H9 (cell line): ENCODE measurements around the gene RYR3. TPM values are rescaled to one million over a fixed set of nuclear protein-coding genes. Genes with fewer than 3 reads are reported as not detected.

ENCODE experiments used
- DNase-seq: peaks from one replicate; pipeline ENCODE4 v3.0.0-alpha.2; 2017
- H2AFZ ChIP-seq: one replicate; pipeline ENCODE4 v1.6.1; 2013; ENCODE audit warnings: mild to moderate bottlenecking, low read length, control low read depth, moderate library complexity
- H2AK5ac ChIP-seq: 2 replicates; pipeline ENCODE4 v1.6.1; 2013; ENCODE audit warnings: low read length, control low read depth, mixed read lengths; ENCODE audit not compliant: insufficient read length
- H2BK120ac ChIP-seq: one replicate; pipeline ENCODE4 v1.6.1; 2013; ENCODE audit warnings: low read depth, mild to moderate bottlenecking, low read length, control low read depth, inconsistent platforms; ENCODE audit not compliant: poor library complexity, severe bottlenecking
- H2BK12ac ChIP-seq: 2 replicates; pipeline ENCODE4 v1.6.1; 2013; ENCODE audit warnings: low read length, control low read depth, mixed read lengths, low read depth; ENCODE audit not compliant: insufficient read length
- H2BK15ac ChIP-seq: 2 replicates; pipeline ENCODE4 v1.6.1; 2013; ENCODE audit warnings: low read depth, low read length, control low read depth
- H2BK20ac ChIP-seq: one replicate; pipeline ENCODE4 v1.6.1; 2013; ENCODE audit warnings: low read depth, mild to moderate bottlenecking, low read length, control low read depth, inconsistent platforms; ENCODE audit not compliant: poor library complexity, severe bottlenecking
- H2BK5ac ChIP-seq: 2 replicates; pipeline ENCODE4 v1.6.1; 2013; ENCODE audit warnings: low read length, control low read depth, mixed read lengths; ENCODE audit not compliant: insufficient read length
- H3K14ac ChIP-seq: 2 replicates; pipeline ENCODE4 v1.6.1; 2013; ENCODE audit warnings: low read length, control low read depth; ENCODE audit not compliant: insufficient read depth
- H3K18ac ChIP-seq: 2 replicates; pipeline ENCODE4 v1.6.1; 2013; ENCODE audit warnings: low read depth, mild to moderate bottlenecking, mixed read lengths, low read length, control low read depth; ENCODE audit not compliant: insufficient read length
- H3K23ac ChIP-seq: 2 replicates; pipeline ENCODE4 v1.6.1; 2013; ENCODE audit warnings: low read length, control low read depth, mixed read lengths, low read depth; ENCODE audit not compliant: insufficient read length
- H3K23me2 ChIP-seq: 2 replicates; pipeline ENCODE4 v1.6.1; 2013; ENCODE audit warnings: low read depth, mild to moderate bottlenecking, mixed read lengths, low read length, control low read depth; ENCODE audit not compliant: insufficient read length, poor library complexity, severe bottlenecking
- H3K27ac ChIP-seq: 2 replicates; pipeline ENCODE4 v1.5.1; 2013; ENCODE audit warnings: low read length, control low read depth, mixed read lengths, low read depth; ENCODE audit not compliant: insufficient read length
- H3K27me3 ChIP-seq: 2 replicates; pipeline ENCODE4 v1.6.1; 2013; ENCODE audit warnings: low read length, control low read depth, inconsistent platforms; ENCODE audit not compliant: insufficient read depth
- H3K4ac ChIP-seq: 2 replicates; pipeline ENCODE4 v1.6.1; 2013; ENCODE audit warnings: low read depth, mild to moderate bottlenecking, control low read depth, inconsistent platforms, low read length, moderate library complexity
- H3K4me1 ChIP-seq: 2 replicates; pipeline ENCODE4 v1.6.1; 2013; ENCODE audit warnings: low read length, control low read depth, inconsistent platforms; ENCODE audit not compliant: insufficient read depth
- H3K4me2 ChIP-seq: 2 replicates; pipeline ENCODE4 v1.6.1; 2013; ENCODE audit warnings: low read length, control low read depth, mixed read lengths; ENCODE audit not compliant: insufficient read length, insufficient read depth
- H3K56ac ChIP-seq: 2 replicates; pipeline ENCODE4 v1.6.1; 2013; ENCODE audit warnings: low read depth, mild to moderate bottlenecking, mixed read lengths, low read length, control low read depth; ENCODE audit not compliant: insufficient read length
- H3K79me1 ChIP-seq: 2 replicates; pipeline ENCODE4 v1.6.1; 2013; ENCODE audit warnings: low read depth, mild to moderate bottlenecking, moderate library complexity, low read length, control low read depth, inconsistent platforms; ENCODE audit not compliant: insufficient read depth, poor library complexity, severe bottlenecking
- H3K79me2 ChIP-seq: 2 replicates; pipeline ENCODE4 v1.6.1; 2013; ENCODE audit warnings: low read length, control low read depth, inconsistent platforms; ENCODE audit not compliant: insufficient read depth
- H3K9ac ChIP-seq: 2 replicates; pipeline ENCODE4 v1.6.1; 2013; ENCODE audit warnings: low read length, control low read depth, mixed read lengths; ENCODE audit not compliant: insufficient read length; ENCODE audit errors: extremely low read depth
- H3K9me3 ChIP-seq: one replicate; pipeline ENCODE4 v1.6.1; 2013; ENCODE audit warnings: low read depth, low read length, inconsistent platforms; ENCODE audit not compliant: control insufficient read depth
- H3T11ph ChIP-seq: one replicate; pipeline ENCODE4 v1.6.1; 2013; ENCODE audit warnings: mild to moderate bottlenecking, low read length, control low read depth, inconsistent platforms
- H4K20me1 ChIP-seq: one replicate; pipeline ENCODE4 v1.6.1; 2013; ENCODE audit not compliant: control insufficient read depth, insufficient read length, insufficient read depth
- H4K5ac ChIP-seq: 2 replicates; pipeline ENCODE4 v1.6.1; 2013; ENCODE audit warnings: low read depth, mild to moderate bottlenecking, mixed read lengths, low read length, control low read depth; ENCODE audit not compliant: insufficient read length
- H4K8ac ChIP-seq: replicated peaks from 2 replicates; pipeline ENCODE4 v1.6.1; 2013; ENCODE audit warnings: low read length, control low read depth, mixed read lengths, low read depth; ENCODE audit not compliant: insufficient read length
- H4K91ac ChIP-seq: 2 replicates; pipeline ENCODE4 v1.6.1; 2013; ENCODE audit warnings: low read depth, mild to moderate bottlenecking, moderate library complexity, mixed read lengths, low read length, control low read depth; ENCODE audit not compliant: insufficient read length
- H3K27ac Mint-ChIP-seq, 3 experiments: 2 replicates in 2 of 3; 3 replicates in 1 of 3; pipeline ENCODE4 v1.8.0; 2020 to 2021; ENCODE audit warnings: mixed read lengths in 3 of 3, mild to moderate bottlenecking in 1 of 3, moderate library complexity in 1 of 3
- H3K27me3 Mint-ChIP-seq: 2 replicates; pipeline ENCODE4 v1.8.0; 2021; ENCODE audit warnings: low read depth, mild to moderate bottlenecking, moderate library complexity, mixed read lengths
- H3K36me3 Mint-ChIP-seq, 3 experiments: 2 replicates in 2 of 3; 3 replicates in 1 of 3; pipeline ENCODE4 v1.8.0; 2020 to 2021; ENCODE audit warnings: low read depth in 3 of 3, mixed read lengths in 3 of 3; ENCODE audit not compliant: insufficient read depth in 1 of 3
- H3K4me1 Mint-ChIP-seq, 2 experiments: 2 replicates each; pipeline ENCODE4 v1.8.0; 2020; ENCODE audit warnings: mixed read lengths in 2 of 2
- H3K4me3 Mint-ChIP-seq, 2 experiments: 2 replicates in 1 of 2; 3 replicates in 1 of 2; pipeline ENCODE4 v1.8.0; 2020 to 2021; ENCODE audit warnings: mild to moderate bottlenecking in 2 of 2, mixed read lengths in 2 of 2, moderate library complexity in 1 of 2
- H3K9me3 Mint-ChIP-seq, 2 experiments: 2 replicates in 1 of 2; 3 replicates in 1 of 2; pipeline ENCODE4 v1.8.0; 2020; ENCODE audit warnings: mild to moderate bottlenecking in 2 of 2, mixed read lengths in 2 of 2, moderate library complexity in 1 of 2
- whole genome bisulfite sequencing: extraction: QIAGEN DNeasy Blood & Tissue Kit; methylation state at CpG from one replicate; pipeline ENCODE4 v1.1.7; 2013; ENCODE audit warnings: missing lambda C conversion rate, low lambda C conversion rate, mixed read lengths; ENCODE audit not compliant: insufficient read length; ENCODE audit errors: extremely low coverage; 5-methylcytosine and 5-hydroxymethylcytosine counted together
- total RNA-seq: library from RNA; stranded (reverse); gene quantifications from 2 replicates; pipeline ENCODE4 v1.2.1, GENCODE V29; 2021
- TF ChIP-seq, protein P1 (sequence below): fragments of 200-600 bp; sonication (generic); conservative IDR thresholded peaks from 3 replicates; pipeline ENCODE4 v1.8.0; 2021; ENCODE audit warnings: antibody characterized with exemption, mild to moderate bottlenecking

RYR3 gene
- total RNA-seq, 1 experiment from 2014 or later = 0.85 TPM

DNA sequence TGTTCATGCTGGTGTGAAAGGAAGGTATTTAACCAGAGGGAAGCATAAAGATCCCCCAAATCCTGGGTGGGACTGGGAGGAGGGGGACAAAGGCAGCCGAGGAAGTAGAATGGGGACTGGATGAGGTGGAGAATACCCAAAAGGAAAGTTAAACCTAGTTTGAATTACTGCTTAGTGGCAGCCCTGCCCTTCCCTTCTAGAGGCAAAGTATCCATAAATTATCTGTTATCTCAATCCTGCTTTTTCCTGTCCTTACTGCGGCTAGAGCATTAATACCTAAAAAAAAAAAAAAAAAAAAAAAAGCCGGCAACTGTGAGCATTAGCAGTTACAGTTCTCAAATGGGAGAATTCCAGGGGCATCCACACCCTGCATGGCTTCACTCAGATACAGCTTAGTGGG lies 139.0 kb downstream of the RYR3 start:
- Histone ChIP-seq H4K8ac (no peak overlapping the region), H3K56ac (no peak overlapping the region), H3T11ph (no peak overlapping the region), H3K79me2 (no peaks in the 10 kb centered on the region), H3K79me1 (no peaks in the 10 kb centered on the region), H3K18ac (no peak overlapping the region), H3K14ac (no peak overlapping the region), H3K23ac (no peak overlapping the region), H3K9me3 (no peaks in the 10 kb centered on the region), H2BK5ac (no peak overlapping the region), H3K9ac (no peak overlapping the region), H3K23me2 (no peaks in the 10 kb centered on the region), H4K91ac (no peak overlapping the region), H2BK12ac (no peak overlapping the region), H4K5ac (no peak overlapping the region), H3K4me1 (no peaks in the 10 kb centered on the region), H2AFZ (no peak overlapping the region), H3K27me3 (no peaks in the 10 kb centered on the region), H3K4me2 (no peak overlapping the region), H2BK20ac (no peak overlapping the region), H2BK15ac (no peak overlapping the region), H4K20me1 (no peaks in the 10 kb centered on the region), H2AK5ac (no peak overlapping the region), H3K4ac (no peak overlapping the region), H3K27ac (no peak overlapping the region), H2BK120ac (no peak overlapping the region)
- no CpG with 5 or more reads among the region's 3 CpGs for WGBS
- peaks cover 6 to 7% of the 10 kb centered on the region in 2 experiments; a peak in 3 of 4 replicates for H3K4me1 Mint-ChIP-seq
- no peak overlapping the region for H3K4me3 Mint-ChIP-seq
- TF ChIP-seq, protein P1, sequence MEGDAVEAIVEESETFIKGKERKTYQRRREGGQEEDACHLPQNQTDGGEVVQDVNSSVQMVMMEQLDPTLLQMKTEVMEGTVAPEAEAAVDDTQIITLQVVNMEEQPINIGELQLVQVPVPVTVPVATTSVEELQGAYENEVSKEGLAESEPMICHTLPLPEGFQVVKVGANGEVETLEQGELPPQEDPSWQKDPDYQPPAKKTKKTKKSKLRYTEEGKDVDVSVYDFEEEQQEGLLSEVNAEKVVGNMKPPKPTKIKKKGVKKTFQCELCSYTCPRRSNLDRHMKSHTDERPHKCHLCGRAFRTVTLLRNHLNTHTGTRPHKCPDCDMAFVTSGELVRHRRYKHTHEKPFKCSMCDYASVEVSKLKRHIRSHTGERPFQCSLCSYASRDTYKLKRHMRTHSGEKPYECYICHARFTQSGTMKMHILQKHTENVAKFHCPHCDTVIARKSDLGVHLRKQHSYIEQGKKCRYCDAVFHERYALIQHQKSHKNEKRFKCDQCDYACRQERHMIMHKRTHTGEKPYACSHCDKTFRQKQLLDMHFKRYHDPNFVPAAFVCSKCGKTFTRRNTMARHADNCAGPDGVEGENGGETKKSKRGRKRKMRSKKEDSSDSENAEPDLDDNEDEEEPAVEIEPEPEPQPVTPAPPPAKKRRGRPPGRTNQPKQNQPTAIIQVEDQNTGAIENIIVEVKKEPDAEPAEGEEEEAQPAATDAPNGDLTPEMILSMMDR = no peak
- H3K27ac Mint-ChIP-seq = no peak overlapping the region
- no peaks in the 10 kb centered on the region for H3K36me3 Mint-ChIP-seq
- no peaks in the 10 kb centered on the region; the same call in 1 of the 2 replicates for H3K27me3 Mint-ChIP-seq
- no peak for DNase-seq
- no peaks in the 10 kb centered on the region for H3K9me3 Mint-ChIP-seq
